ENCODE measurements around the gene BMP10. TPM values are rescaled to one million over a fixed set of nuclear protein-coding genes. Genes with fewer than 3 reads are reported as not detected.

BMP10 gene
- total and polyA plus RNA-seq, 9 donors = not detected

GRCh38 chr2:68861330-68861729 is 9.9 kb downstream of the BMP10 start:
- Histone ChIP-seq H3K27me3 (no peaks in the 10 kb centered on the region), H3K4me1 (ENCODE audit: insufficient read depth) (no peaks in the 10 kb centered on the region), H3K4me3 (no peak overlapping the region), H3K9me3 (no peaks in the 10 kb centered on the region), H3K27ac (no peak overlapping the region), H3K36me3 (no peaks in the 10 kb centered on the region)
- DNase-seq = no peak
- intact Hi-C loops (cut with DNase I) = no loop called here
- no peak for TF ChIP-seq POLR2A (IDR thresholded peaks at IDR 0.05)
- no peak for TF ChIP-seq CTCF (IDR thresholded peaks at IDR 0.05)
- TF ChIP-seq EP300 (IDR thresholded peaks at IDR 0.05) = no peak

DNA sequence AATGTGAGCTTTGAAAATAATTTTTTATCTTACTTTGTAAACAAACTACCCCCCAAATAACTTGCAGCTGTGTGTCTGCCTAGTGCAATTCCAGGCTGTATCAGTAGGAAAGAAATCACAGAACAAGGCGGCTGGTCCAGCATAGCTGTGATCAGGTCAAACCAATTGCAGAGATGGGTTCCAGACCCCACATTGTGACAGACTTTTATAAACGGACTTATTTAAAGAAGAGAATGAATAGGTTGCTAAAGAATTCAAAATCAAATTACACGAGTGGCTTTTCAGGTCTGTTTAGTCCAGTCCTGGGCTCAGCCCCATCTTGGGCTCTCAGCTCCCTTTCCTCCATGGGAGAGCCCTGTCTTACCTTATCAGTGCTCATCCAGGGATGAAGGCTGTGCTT is 11.1 kb downstream of the BMP10 start:
- Histone ChIP-seq H3K36me3 (no peaks in the 10 kb centered on the region), H3K9me3 (no peaks in the 10 kb centered on the region), H3K4me3 (no peak overlapping the region), H3K27me3 (no peaks in the 10 kb centered on the region), H3K27ac (no peak overlapping the region), H3K4me1 (ENCODE audit: insufficient read depth) (no peaks in the 10 kb centered on the region)
- 71 to 76% (median 76%) methylated on average over 3 of the region's 3 CpGs for WGBS, 3 donors
- TF ChIP-seq CTCF (IDR thresholded peaks at IDR 0.05) (no peak), POLR2A (IDR thresholded peaks at IDR 0.05) (no peak)
- DNase-seq = no peak
- intact Hi-C loops (cut with DNase I) = no loop called here

GRCh38 chr2:68857855-68858456 is 13.2 kb downstream of the BMP10 start:
- 85 to 88% (median 85%) methylated on average over 4 of the region's 4 CpGs for WGBS, 3 donors
- H3K27me3 ChIP-seq = no peaks in the 10 kb centered on the region
- H3K27ac ChIP-seq = no peak overlapping the region
- H3K4me1 ChIP-seq (ENCODE audit: insufficient read depth) = no peaks in the 10 kb centered on the region
- no peak for DNase-seq
- intact Hi-C loops (cut with DNase I) = no loop called here
- H3K36me3 ChIP-seq = no peaks in the 10 kb centered on the region
- TF ChIP-seq POLR2A (IDR thresholded peaks at IDR 0.05) (no peak), EP300 (IDR thresholded peaks at IDR 0.05) (no peak), CTCF (IDR thresholded peaks at IDR 0.05) (no peak)
- no peaks in the 10 kb centered on the region for H3K9me3 ChIP-seq
- no peak overlapping the region for H3K4me3 ChIP-seq

- Histone ChIP-seq H3K9me3 (no peaks in the 10 kb centered on the region), H3K4me1 (ENCODE audit: insufficient read depth) (no peaks in the 10 kb centered on the region), H3K27me3 (no peaks in the 10 kb centered on the region), H3K4me3 (no peak overlapping the region), H3K36me3 (no peaks in the 10 kb centered on the region), H3K27ac (no peak overlapping the region)
- TF ChIP-seq POLR2A (IDR thresholded peaks at IDR 0.05) = no peak
- no peak for TF ChIP-seq EP300 (IDR thresholded peaks at IDR 0.05)
- TF ChIP-seq CTCF (IDR thresholded peaks at IDR 0.05) = no peak
- DNase-seq = no peak
- intact Hi-C loops (cut with DNase I) = no loop called here
- 79 to 89% (median 88%) methylated on average over 3 of the region's 3 CpGs for WGBS, 3 donors
Observed at GRCh38 chr2:68857202-68857845, 13.9 kb downstream of the BMP10 start.

Measured in ovary (tissue), 9 donors.